Fibroblast of lung (primary cell): ENCODE results near the gene IQCB1.

ENCODE experiments used
- CTCF ChIP-seq, 2 donors: IDR thresholded peaks in 1 of 2; conservative IDR thresholded peaks in 1 of 2; 1 replicate in 1 of 2; 2 replicates in 1 of 2; pipeline ENCODE4 v1.5.1; 2011 to 2012; ENCODE audit warnings: low read length in 2 of 2, control low read depth in 1 of 2, inconsistent platforms in 1 of 2, low read depth in 1 of 2, mild to moderate bottlenecking in 1 of 2
- EZH2 ChIP-seq: IDR thresholded peaks from 2 replicates; pipeline ENCODE4 v1.5.1; 2012; ENCODE audit warnings: low read length, control low read depth, mild to moderate bottlenecking; ENCODE audit errors: missing control alignments

GRCh38 chr3:121800906-121801305 lies 34.0 kb downstream of the IQCB1 start:
- no peak for TF ChIP-seq CTCF (conservative IDR thresholded peaks at IDR 0.05 in 1 of 2, IDR thresholded peaks at IDR 0.05 in 1 of 2; ENCODE audit: low read depth in 1 of 2, low read length in 2 of 2)
- no peak for TF ChIP-seq EZH2
